Nephron progenitor cell (in vitro differentiated cells): ENCODE data around the gene BAAT.

Experiments used
- DNase-seq: peaks from one replicate; pipeline ENCODE4 v3.0.0; 2021
- H3K27ac Mint-ChIP-seq: 2 replicates; pipeline ENCODE4 v1.8.0; 2021; ENCODE audit warnings: mild to moderate bottlenecking, moderate library complexity, mixed read lengths
- H3K27me3 Mint-ChIP-seq: 2 replicates; pipeline ENCODE4 v1.8.0; 2021; ENCODE audit warnings: mild to moderate bottlenecking, low read depth, mixed read lengths; ENCODE audit not compliant: poor library complexity
- H3K36me3 Mint-ChIP-seq: 2 replicates; pipeline ENCODE4 v1.8.0; 2021; ENCODE audit warnings: low read depth, mixed read lengths
- H3K4me1 Mint-ChIP-seq: 2 replicates; pipeline ENCODE4 v1.8.0; 2021; ENCODE audit warnings: mixed read lengths
- H3K4me3 Mint-ChIP-seq: 2 replicates; pipeline ENCODE4 v1.8.0; 2021; ENCODE audit warnings: mild to moderate bottlenecking, moderate library complexity, mixed read lengths
- H3K9me3 Mint-ChIP-seq: 2 replicates; pipeline ENCODE4 v1.8.0; 2021; ENCODE audit warnings: mild to moderate bottlenecking, moderate library complexity, mixed read lengths
- CTCF ChIP-seq: fragments of 200-600 bp; sonication (generic); IDR thresholded peaks from 2 replicates; pipeline ENCODE4 v1.5.0; 2021; ENCODE audit warnings: antibody characterized with exemption

BAAT gene

DNA sequence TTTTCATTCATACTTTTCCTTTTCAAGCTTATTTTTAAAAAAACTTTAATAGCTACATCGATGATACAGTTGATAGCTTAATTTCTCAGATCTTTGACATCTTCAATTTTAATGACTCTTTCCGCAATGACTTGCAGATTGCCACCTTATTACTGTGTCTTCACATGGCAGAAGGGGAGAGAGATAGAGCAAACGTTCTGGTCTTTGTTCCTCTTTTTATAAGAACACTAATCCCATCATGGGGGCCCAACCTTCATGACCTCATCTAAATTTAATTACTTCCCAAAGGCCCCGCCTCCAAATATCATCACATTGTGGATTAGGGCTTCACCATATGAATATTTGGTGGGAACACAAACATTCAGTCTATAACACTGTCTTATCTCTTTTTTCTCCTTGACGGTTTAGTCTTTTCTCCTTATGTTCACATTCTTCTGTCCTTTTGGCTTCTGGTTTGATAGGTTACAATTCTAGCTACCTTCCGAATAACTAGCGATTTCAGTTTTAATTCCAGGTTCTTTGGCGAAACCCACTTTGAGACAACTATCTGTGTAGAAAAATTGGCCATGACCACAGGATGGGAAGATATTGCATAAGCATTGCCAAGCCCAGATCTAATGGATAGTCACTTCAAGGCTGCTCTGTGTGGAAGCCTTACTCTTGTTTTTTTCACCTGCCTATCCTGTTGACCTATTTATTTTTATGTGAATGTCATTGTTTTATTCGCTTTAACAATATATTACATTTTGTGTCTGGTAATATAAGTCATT is 18.9 kb upstream of the BAAT start:
- Mint-ChIP-seq H3K4me3 (no peak overlapping the region), H3K4me1 (peaks cover 26% of the 10 kb centered on the region), H3K9me3 (peaks cover 90% of the 10 kb centered on the region), H3K36me3 (peaks cover 96% of the 10 kb centered on the region), H3K27me3 (peaks cover 5% of the 10 kb centered on the region), H3K27ac (no peak overlapping the region)
- TF ChIP-seq CTCF = no peak
- DNase-seq = no peak

- Mint-ChIP-seq H3K9me3 (peaks cover 80% of the 10 kb centered on the region), H3K27me3 (peaks cover under 1% of the 10 kb centered on the region), H3K27ac (no peak overlapping the region), H3K4me1 (peaks cover 35% of the 10 kb centered on the region), H3K36me3 (peaks cover 87% of the 10 kb centered on the region), H3K4me3 (peak overlapping the region; percentile 99)
- DNase-seq = no peak
- no peak for TF ChIP-seq CTCF
These were observed 15.3 kb upstream of the BAAT start for GRCh38 chr9:101400120-101400519.

- Mint-ChIP-seq H3K4me1 (peaks cover 35% of the 10 kb centered on the region), H3K27me3 (no peaks in the 10 kb centered on the region), H3K27ac (no peak overlapping the region), H3K9me3 (peaks cover 80% of the 10 kb centered on the region), H3K36me3 (peaks cover 87% of the 10 kb centered on the region), H3K4me3 (peak overlapping the region; percentile 99)
- DNase-seq = no peak
- TF ChIP-seq CTCF = no peak
These were observed 14.8 kb upstream of the BAAT start for GRCh38 chr9:101399643-101399970.

DNA sequence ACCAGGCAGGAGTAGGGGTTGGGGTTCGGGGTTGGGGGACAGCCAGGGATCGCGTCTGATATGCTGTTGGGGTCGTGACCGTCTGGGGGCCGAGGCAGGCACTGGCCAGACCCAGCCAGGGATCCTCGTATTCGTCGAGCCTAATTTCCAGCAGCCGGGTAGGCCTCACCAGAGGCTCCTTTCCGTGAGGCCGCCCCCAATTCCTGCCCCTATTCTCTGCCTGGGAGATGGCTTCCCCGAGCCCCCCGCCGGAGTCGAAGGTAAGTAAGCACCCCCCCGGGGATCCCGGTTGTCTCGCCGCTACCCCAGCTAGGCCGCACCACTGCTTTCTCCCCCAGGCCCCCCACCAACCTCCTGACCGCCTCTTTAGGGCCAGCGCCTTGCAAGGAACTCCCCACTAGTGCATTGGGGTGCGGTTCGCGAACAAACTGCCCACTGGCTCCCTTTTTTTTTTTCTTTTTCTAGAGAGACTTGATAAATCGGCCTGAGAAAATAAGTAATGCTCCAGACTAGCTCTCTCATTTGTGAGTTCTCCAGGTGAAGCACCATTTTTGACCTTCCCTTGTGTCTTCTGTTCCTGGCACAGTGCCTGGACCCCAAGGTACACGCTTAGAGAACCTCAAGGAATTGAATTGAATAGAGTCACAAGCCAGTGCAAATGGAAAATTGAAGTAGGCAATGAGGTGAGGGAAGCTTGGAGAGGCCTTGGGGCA is 14.3 kb upstream of the BAAT start:
- H3K4me3 Mint-ChIP-seq = peak overlapping the region; percentile 99
- peaks cover 80% of the 10 kb centered on the region for H3K9me3 Mint-ChIP-seq
- H3K27me3 Mint-ChIP-seq = no peaks in the 10 kb centered on the region
- H3K27ac Mint-ChIP-seq = peak overlapping the region; percentile 100
- H3K4me1 Mint-ChIP-seq = peaks cover 35% of the 10 kb centered on the region
- peaks cover 87% of the 10 kb centered on the region for H3K36me3 Mint-ChIP-seq
- no peak for DNase-seq
- TF ChIP-seq CTCF = no peak

DNA sequence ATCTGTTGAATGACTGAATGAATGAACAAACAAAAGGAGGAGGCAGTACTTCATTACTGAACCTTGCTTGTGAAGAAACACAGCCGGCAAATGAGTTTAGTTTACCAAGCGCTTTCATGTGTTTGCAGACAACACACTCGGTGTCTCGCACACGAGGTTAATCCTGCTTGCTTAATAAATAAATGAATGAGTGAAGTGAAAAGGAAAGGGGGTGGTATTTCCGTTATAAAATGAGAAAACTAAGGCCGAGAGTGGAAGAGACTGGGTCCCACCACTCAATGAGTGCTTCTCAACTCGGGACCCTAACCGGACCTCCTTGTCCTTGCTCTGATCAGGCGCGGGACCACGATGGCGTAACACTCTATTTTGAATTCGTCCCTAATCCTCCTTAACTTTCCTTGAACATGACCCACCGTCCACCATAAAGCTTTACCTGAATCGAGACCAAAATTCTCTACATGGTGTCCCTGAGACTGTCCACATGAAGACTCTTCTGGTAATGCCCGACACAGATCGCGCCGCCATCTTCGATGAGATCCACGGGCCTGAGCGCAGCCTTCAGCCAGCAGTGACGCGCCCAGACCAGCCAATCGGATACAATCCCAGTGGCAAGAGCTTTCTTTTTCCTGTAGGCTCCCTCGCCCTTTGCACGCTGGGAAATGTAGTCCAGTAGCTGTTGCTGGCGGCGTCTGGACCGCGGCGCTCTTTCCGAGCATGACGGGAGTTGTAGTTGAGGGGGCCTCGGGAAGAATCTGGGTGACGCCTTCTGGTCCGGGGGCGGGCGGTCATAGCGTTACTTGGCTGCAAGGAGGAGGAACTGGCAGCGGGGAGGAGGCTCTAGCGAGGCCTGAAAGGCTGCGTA is 13.5 kb upstream of the BAAT start, which contains the start of the genes MRPL50 and ZNF189:
Gene MRPL50, minus strand, starts transcription at position 551 of the 862 bp plus-strand sequence. Its CDS starts 26 bp downstream, at position 525.
Gene ZNF189, plus strand, starts transcription at position 784 of the 862 bp plus-strand sequence. CDS start 306 bp downstream, outside the sequence.
- H3K27ac Mint-ChIP-seq = peak within 1 kb of the TSS; percentile 100
- no peak for TF ChIP-seq CTCF
- no peaks in the 10 kb centered on the region for H3K27me3 Mint-ChIP-seq
- peaks cover 87% of the 10 kb centered on the region for H3K36me3 Mint-ChIP-seq
- peaks cover 80% of the 10 kb centered on the region for H3K9me3 Mint-ChIP-seq
- H3K4me1 Mint-ChIP-seq = peaks cover 35% of the 10 kb centered on the region
- DNase-seq = peak; percentile 92
- H3K4me3 Mint-ChIP-seq = peak within 1 kb of the TSS; percentile 99
